Memory B cell (primary cell): ENCODE data around the gene TNS1.

ENCODE experiments used
- ATAC-seq: fragments of 150-1000 bp; cut with Tn5 transposase; 2 replicates; pipeline ENCODE4 v1.10.0; 2021; ENCODE audit warnings: low read depth, mild to moderate bottlenecking, moderate library complexity
- DNase-seq, 2 donors: peaks; one replicate each; pipeline ENCODE4 v3.0.0; 2022; ENCODE audit warnings: low spot score in 2 of 2
- H3K27ac Mint-ChIP-seq: one replicate; pipeline ENCODE4 v1.8.0; 2022; ENCODE audit warnings: mild to moderate bottlenecking, moderate library complexity, mixed read lengths
- H3K27me3 Mint-ChIP-seq: one replicate; pipeline ENCODE4 v1.8.0; 2022; ENCODE audit warnings: mixed read lengths
- H3K36me3 Mint-ChIP-seq: one replicate; pipeline ENCODE4 v1.8.0; 2022; ENCODE audit warnings: mild to moderate bottlenecking, mixed read lengths
- H3K4me1 Mint-ChIP-seq: one replicate; pipeline ENCODE4 v1.8.0; 2022; ENCODE audit warnings: mixed read lengths
- H3K4me3 Mint-ChIP-seq: one replicate; pipeline ENCODE4 v1.8.0; 2022; ENCODE audit warnings: mild to moderate bottlenecking, moderate library complexity, mixed read lengths
- H3K9me3 Mint-ChIP-seq: one replicate; pipeline ENCODE4 v1.8.0; 2022; ENCODE audit warnings: mixed read lengths

TNS1 gene

GRCh38 chr2:217910875-217911212 lies 92.0 kb downstream of the TNS1 start:
- DNase-seq (no peak), ATAC-seq (no peak)
- no peaks in the 10 kb centered on the region for H3K9me3 Mint-ChIP-seq
- no peaks in the 10 kb centered on the region for H3K36me3 Mint-ChIP-seq
- H3K4me1 Mint-ChIP-seq = peaks cover 2% of the 10 kb centered on the region
- H3K27ac Mint-ChIP-seq = no peak overlapping the region
- H3K27me3 Mint-ChIP-seq = peaks cover 25% of the 10 kb centered on the region
- no peak overlapping the region for H3K4me3 Mint-ChIP-seq

DNA sequence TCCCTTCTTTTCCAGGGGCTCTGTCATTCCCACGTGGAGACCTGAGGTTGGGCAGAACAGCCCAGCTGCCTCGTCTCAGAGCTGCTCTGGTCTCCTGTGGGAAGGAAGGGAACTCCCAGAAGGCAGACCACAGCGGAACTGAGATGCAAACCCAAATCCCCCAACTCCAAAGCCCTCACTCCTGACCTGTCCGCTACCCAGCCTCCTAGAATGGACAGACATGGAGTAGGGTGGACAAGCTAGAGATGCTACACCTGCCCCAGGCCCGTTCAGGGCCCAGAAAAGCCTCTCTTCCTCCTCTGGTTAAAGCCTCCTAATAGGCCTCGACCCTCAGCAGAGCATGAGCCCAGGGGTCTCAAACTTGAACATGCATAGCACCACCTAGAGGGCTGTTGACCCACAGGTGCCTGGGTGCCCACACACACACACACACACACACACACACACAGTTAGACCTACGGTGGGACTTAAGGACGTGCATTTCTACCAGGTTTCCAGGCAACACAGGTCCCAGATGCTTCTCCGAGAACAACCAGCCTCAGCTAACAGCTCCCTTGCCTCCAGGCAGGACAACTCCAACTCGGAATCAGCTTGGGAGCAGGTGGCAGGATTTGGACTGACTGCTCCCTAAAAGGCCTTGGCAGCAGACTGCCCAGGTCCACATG lies 93.5 kb downstream of the TNS1 start:
- Mint-ChIP-seq H3K4me3 (no peak overlapping the region), H3K36me3 (no peaks in the 10 kb centered on the region), H3K4me1 (peaks cover 2% of the 10 kb centered on the region), H3K9me3 (no peaks in the 10 kb centered on the region), H3K27ac (no peak overlapping the region), H3K27me3 (peaks cover 24% of the 10 kb centered on the region)
- ATAC-seq (no peak), DNase-seq (no peak)

GRCh38 chr2:217908544-217908943 lies 94.3 kb downstream of the TNS1 start:
- Mint-ChIP-seq H3K4me1 (peaks cover 2% of the 10 kb centered on the region), H3K36me3 (no peaks in the 10 kb centered on the region), H3K9me3 (no peaks in the 10 kb centered on the region), H3K27me3 (peaks cover 23% of the 10 kb centered on the region), H3K27ac (no peak overlapping the region), H3K4me3 (no peak overlapping the region)
- ATAC-seq = no peak
- DNase-seq = no peak

DNA sequence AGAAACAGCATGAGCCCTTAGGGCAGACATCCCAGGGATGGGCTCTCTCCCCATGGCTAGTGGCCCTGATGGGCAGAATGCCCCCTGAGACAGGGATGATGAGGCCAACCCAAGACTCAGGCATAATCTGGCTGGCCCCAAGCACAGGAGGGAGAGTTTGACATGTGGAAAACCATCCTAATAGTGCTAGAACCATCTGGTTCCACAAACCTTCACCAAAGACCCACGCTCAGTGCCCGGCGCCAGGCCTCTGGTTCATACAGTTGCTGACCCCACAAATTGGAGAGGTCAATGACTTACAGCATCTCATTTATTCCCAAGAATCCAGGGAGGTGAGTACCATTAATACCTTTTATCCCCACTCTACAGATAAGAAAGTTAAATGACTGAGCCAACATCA lies 95.5 kb downstream of the TNS1 start:
- Mint-ChIP-seq H3K27me3 (peaks cover 23% of the 10 kb centered on the region), H3K4me3 (no peak overlapping the region), H3K36me3 (no peaks in the 10 kb centered on the region), H3K9me3 (no peaks in the 10 kb centered on the region), H3K4me1 (peaks cover 2% of the 10 kb centered on the region), H3K27ac (no peak overlapping the region)
- DNase-seq = no peak
- no peak for ATAC-seq

DNA sequence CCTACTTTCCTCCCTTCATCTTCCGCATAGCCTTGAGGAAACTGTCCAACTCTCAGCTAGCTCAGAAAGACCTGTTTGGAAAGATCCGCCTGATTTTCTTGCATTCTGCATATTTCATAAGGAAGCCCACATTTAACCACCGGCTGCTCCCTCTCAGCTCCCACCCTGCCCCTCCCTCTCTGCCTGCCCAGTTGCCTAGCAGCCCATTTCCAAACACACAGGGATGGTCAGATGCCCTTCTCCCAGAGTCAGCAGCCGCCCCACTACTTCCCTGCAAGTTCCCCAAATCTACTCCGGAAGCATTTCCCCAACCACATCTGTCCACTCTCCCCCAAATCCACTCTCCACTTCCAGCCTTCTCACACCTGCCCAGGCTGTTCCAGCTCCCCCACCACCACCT lies 96.0 kb downstream of the TNS1 start:
- no peak for ATAC-seq
- H3K27ac Mint-ChIP-seq = no peak overlapping the region

DNA sequence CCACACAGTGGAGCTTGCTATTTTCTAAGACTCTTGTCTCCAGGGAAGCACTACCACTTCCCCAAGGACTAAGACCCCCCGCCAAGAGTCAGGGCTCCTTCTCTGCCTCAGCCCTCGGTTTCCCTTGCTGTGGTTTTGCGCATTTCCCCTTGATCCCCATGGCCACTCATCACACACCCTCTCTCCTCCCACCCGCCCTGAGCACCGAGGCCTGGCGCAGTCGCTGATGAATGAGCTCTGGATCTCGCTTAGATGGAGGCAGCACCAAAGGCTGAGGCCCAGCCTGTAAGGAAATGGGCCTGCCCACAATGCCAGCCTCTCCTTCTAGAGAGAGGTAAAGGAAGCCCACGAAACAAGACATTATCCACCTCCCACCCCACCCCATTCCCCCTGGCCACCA lies 96.9 kb downstream of the TNS1 start:
- ATAC-seq (no peak), DNase-seq (no peak)
- Mint-ChIP-seq H3K9me3 (no peaks in the 10 kb centered on the region), H3K36me3 (no peaks in the 10 kb centered on the region), H3K4me3 (no peak overlapping the region), H3K4me1 (peaks cover 2% of the 10 kb centered on the region), H3K27me3 (peaks cover 19% of the 10 kb centered on the region), H3K27ac (no peak overlapping the region)

More for the DNA sequence above, 96.0 kb downstream of the TNS1 start:
- H3K4me3 Mint-ChIP-seq = no peak overlapping the region
- H3K4me1 Mint-ChIP-seq = peaks cover 2% of the 10 kb centered on the region
- no peaks in the 10 kb centered on the region for H3K9me3 Mint-ChIP-seq
- no peak for DNase-seq
- H3K36me3 Mint-ChIP-seq = no peaks in the 10 kb centered on the region
- peaks cover 23% of the 10 kb centered on the region for H3K27me3 Mint-ChIP-seq

DNA sequence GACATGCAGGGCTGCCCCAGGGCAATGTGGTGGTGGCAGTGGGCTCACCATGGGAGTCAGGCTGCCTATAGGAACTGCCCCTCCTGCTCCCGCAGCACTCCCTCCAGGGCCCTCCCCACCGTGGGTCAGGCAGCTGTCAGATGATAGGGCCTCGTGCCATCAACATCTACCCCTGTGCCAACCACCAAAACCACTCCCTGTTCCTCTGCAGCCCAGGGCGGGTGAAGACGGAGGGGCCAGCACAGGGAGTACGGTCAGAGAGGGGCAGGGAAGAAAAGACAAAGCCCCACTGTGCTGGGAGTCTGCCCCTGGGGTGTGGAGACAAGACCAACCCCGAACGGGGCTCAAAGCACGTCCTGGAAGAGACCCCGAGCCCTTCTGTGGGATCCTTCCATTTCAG lies 97.4 kb downstream of the TNS1 start:
- no peak for ATAC-seq
- peaks cover 17% of the 10 kb centered on the region for H3K27me3 Mint-ChIP-seq
- H3K36me3 Mint-ChIP-seq = no peaks in the 10 kb centered on the region
- no peak for DNase-seq
- H3K27ac Mint-ChIP-seq = no peak overlapping the region
- peaks cover 2% of the 10 kb centered on the region for H3K4me1 Mint-ChIP-seq
- H3K4me3 Mint-ChIP-seq = no peak overlapping the region
- H3K9me3 Mint-ChIP-seq = no peaks in the 10 kb centered on the region

DNA sequence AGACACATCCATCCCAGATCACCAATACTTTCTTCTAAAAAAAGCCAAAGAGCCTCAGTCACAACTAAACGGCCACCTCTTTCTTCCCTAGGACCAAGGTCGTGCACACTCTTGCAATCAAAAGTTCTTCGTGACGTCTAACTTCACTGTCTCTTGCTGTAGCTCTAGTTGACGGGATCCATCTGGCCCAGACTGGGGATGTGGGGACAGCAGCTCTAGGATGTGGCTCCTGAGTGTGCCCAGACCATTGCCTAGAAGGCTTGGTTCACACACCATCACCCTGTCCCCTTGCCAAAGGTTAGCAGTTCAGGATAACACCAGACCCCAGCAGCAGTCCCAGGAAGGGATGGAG lies 98.2 kb downstream of the TNS1 start:
- H3K27me3 Mint-ChIP-seq = peaks cover 15% of the 10 kb centered on the region
- H3K27ac Mint-ChIP-seq = no peak overlapping the region
- H3K36me3 Mint-ChIP-seq = no peaks in the 10 kb centered on the region
- no peaks in the 10 kb centered on the region for H3K9me3 Mint-ChIP-seq
- ATAC-seq (no peak), DNase-seq (no peak)
- peaks cover 2% of the 10 kb centered on the region for H3K4me1 Mint-ChIP-seq
- no peak overlapping the region for H3K4me3 Mint-ChIP-seq

- no peak overlapping the region for H3K27ac Mint-ChIP-seq
- H3K36me3 Mint-ChIP-seq = no peaks in the 10 kb centered on the region
- H3K4me1 Mint-ChIP-seq = peaks cover 2% of the 10 kb centered on the region
- no peak overlapping the region for H3K4me3 Mint-ChIP-seq
- ATAC-seq (no peak), DNase-seq (no peak)
- no peaks in the 10 kb centered on the region for H3K9me3 Mint-ChIP-seq
- H3K27me3 Mint-ChIP-seq = peaks cover 15% of the 10 kb centered on the region
Observed at GRCh38 chr2:217903859-217904613, 98.8 kb downstream of the TNS1 start.

DNA sequence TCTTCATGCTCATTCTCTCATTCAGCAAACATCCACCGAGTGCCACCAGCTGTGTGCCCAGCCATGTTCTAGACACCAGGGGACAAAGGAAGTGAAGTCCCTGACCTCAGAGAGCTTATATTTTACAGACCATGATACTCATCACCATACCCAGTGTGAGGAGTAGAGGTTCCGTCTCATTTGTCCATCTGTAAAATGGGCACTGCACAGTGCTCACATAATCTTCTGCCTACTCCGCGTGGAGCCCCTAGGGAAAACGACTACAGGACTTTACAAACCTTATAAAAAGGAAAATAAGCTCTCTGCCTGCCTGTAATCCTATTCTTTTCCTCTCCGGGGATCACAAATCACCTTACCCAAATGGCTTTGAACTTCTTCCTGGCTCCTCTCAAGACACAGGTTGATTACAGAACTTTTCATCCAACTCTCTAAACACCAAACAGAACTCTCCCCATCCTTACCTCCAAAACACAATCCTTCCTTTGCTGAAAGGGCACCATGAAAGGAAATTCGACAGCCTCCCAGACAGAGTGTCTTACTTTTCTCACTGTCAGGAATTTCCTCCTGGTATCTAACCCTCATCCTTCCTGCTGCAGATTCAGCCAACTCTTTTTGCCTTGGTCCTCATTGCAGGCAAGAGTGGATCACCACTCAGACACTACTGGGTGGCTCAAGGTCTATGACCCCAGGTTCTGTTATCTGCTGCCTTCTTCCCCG lies 99.5 kb downstream of the TNS1 start:
- Mint-ChIP-seq H3K9me3 (no peaks in the 10 kb centered on the region), H3K4me3 (no peak overlapping the region), H3K27me3 (peaks cover 15% of the 10 kb centered on the region), H3K4me1 (peaks cover 2% of the 10 kb centered on the region), H3K36me3 (no peaks in the 10 kb centered on the region), H3K27ac (no peak overlapping the region)
- ATAC-seq (no peak), DNase-seq (no peak)

GRCh38 chr2:217902379-217903141 lies 100.2 kb downstream of the TNS1 start:
- DNase-seq (no peak), ATAC-seq (peak; percentile 29)
- H3K27ac Mint-ChIP-seq = no peak overlapping the region
- no peaks in the 10 kb centered on the region for H3K9me3 Mint-ChIP-seq
- peaks cover 10% of the 10 kb centered on the region for H3K27me3 Mint-ChIP-seq
- H3K36me3 Mint-ChIP-seq = no peaks in the 10 kb centered on the region
- H3K4me1 Mint-ChIP-seq = peaks cover 2% of the 10 kb centered on the region
- peak overlapping the region; percentile 7 for H3K4me3 Mint-ChIP-seq

DNA sequence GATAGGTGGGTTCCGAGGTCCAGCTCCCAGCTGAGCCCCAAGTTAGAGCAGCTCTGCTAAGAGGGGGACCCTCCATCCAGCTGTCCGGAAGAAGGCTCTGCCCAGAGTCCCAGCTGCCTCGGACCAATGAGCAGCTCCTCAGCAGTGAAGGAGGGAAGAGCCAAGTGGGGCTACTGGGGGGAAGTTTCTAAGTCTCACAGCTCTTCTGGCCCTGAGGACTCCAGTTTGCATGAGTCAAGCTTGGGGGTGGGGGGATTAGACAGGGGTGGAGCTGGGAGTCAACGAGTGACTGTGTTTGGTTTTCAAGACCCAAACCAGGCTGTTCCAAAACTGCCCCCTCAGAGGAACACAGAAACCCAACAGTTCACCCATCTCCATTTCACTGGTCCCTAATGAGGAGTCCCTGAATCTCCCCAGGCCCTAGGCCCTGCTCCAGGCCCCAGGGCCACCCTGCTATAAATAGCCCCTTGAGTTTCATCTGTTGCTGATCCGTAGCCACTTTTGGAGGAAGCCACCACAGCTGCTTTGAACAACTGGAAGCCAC lies 100.9 kb downstream of the TNS1 start:
- H3K27me3 Mint-ChIP-seq = peaks cover 7% of the 10 kb centered on the region
- H3K9me3 Mint-ChIP-seq = no peaks in the 10 kb centered on the region
- peaks cover under 1% of the 10 kb centered on the region for H3K4me1 Mint-ChIP-seq
- no peak for DNase-seq
- H3K4me3 Mint-ChIP-seq = no peak overlapping the region
- H3K36me3 Mint-ChIP-seq = no peaks in the 10 kb centered on the region
- no peak overlapping the region for H3K27ac Mint-ChIP-seq
- no peak for ATAC-seq

GRCh38 chr2:217901400-217901799 lies 101.4 kb downstream of the TNS1 start:
- no peaks in the 10 kb centered on the region for H3K4me1 Mint-ChIP-seq
- H3K9me3 Mint-ChIP-seq = no peaks in the 10 kb centered on the region
- H3K27me3 Mint-ChIP-seq = peaks cover 6% of the 10 kb centered on the region
- H3K27ac Mint-ChIP-seq = no peak overlapping the region
- ATAC-seq = no peak
- no peak for DNase-seq
- H3K4me3 Mint-ChIP-seq = no peak overlapping the region
- no peaks in the 10 kb centered on the region for H3K36me3 Mint-ChIP-seq
